ENCODE data around the gene RARB. TPM values are rescaled to one million over a fixed set of nuclear protein-coding genes. Genes with fewer than 3 reads are reported as not detected.

Gene RARB
- total and polyA plus RNA-seq, 3 donors from 2014 or later, result 0.63 to 1.5 (median 0.99) TPM

DNA sequence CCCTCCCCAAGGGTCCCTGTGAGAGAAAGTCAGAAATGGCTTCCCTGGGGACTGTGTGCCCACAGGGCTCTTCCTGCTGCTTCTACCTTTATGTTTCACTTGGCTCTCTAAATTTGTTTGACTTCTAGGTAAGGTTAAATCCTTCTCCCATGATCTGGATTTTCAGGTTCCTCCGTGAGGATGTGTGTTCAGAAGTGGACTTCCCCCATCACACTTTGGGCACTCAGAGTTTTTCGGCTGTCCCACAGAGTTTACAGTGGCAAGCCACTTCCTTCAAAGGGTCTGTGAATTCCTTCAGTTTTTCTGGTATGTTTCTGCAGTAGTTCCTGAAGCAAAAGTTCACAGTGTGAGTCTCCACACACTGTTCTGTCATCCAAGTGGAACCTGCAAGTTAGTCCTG lies 30.9 kb upstream of the RARB start:
- no peaks in the 10 kb centered on the region for H3K36me3 ChIP-seq (ENCODE audit: low read depth, missing control alignments)
- intact Hi-C loops (cut with DNase I; ENCODE audit: low total_unique reads), result no loop called here
- H3K27ac ChIP-seq, result no peak overlapping the region
- no peak overlapping the region for H3K4me3 ChIP-seq
- TF ChIP-seq CTCF (IDR thresholded peaks at IDR 0.05), result no peak
- TF ChIP-seq POLR2A (IDR thresholded peaks at IDR 0.05), result no peak
- WGBS, 2 donors, result 90% methylated on average over 2 of the region's 2 CpGs
- no peaks in the 10 kb centered on the region for H3K27me3 ChIP-seq
- no peaks in the 10 kb centered on the region for H3K4me1 ChIP-seq
- DNase-seq, result no peak
- no peaks in the 10 kb centered on the region for H3K9me3 ChIP-seq

- no peak for DNase-seq
- H3K27me3 ChIP-seq, result no peaks in the 10 kb centered on the region
- TF ChIP-seq POLR2A (IDR thresholded peaks at IDR 0.05), result no peak
- TF ChIP-seq CTCF (IDR thresholded peaks at IDR 0.05), result no peak
- intact Hi-C loops (cut with DNase I; ENCODE audit: low total_unique reads), result no loop called here
- H3K4me1 ChIP-seq, result no peaks in the 10 kb centered on the region
- no peaks in the 10 kb centered on the region for H3K36me3 ChIP-seq (ENCODE audit: low read depth, missing control alignments)
- no peak overlapping the region for H3K4me3 ChIP-seq
- no peak overlapping the region for H3K27ac ChIP-seq
- H3K9me3 ChIP-seq, result no peaks in the 10 kb centered on the region
- 48 to 55% methylated on average over 1 of the region's 1 CpG for WGBS, 2 donors
Measured at GRCh38 chr3:25400587-25400986, 27.5 kb upstream of the RARB start.

- no peak for TF ChIP-seq POLR2A (IDR thresholded peaks at IDR 0.05)
- TF ChIP-seq CTCF (IDR thresholded peaks at IDR 0.05), result no peak
Measured at GRCh38 chr3:25403968-25404367, 24.1 kb upstream of the RARB start.

DNA sequence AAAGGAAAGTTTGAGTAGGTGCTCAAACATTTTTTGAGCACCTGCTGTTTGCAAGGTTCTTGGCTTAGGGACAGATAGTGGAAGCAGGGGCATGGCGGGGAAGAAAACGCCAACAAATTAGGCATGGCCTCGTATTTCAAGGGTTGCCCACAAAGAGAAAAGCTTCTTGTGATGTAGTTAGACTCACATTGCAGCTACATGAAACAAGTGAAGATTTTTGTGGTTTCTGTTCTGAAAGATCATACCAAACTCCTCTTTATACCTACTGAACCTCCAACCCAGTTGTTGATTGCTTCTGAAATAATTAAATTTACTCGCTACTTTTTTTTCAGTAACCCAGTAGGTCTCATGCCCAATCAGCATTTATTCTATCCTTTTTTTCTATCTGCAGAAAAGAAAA lies 23.5 kb upstream of the RARB start:
- no peak for DNase-seq
- WGBS, 2 donors, result 78 to 89% methylated on average over 4 of the region's 4 CpGs
- Histone ChIP-seq H3K4me1 (no peaks in the 10 kb centered on the region), H3K36me3 (ENCODE audit: low read depth, missing control alignments) (no peaks in the 10 kb centered on the region), H3K27ac (no peak overlapping the region), H3K27me3 (no peaks in the 10 kb centered on the region), H3K9me3 (no peaks in the 10 kb centered on the region), H3K4me3 (no peak overlapping the region)
- no peak for TF ChIP-seq POLR2A (IDR thresholded peaks at IDR 0.05)
- no peak for TF ChIP-seq CTCF (IDR thresholded peaks at IDR 0.05)
- intact Hi-C loops (cut with DNase I; ENCODE audit: low total_unique reads), result no loop called here

More at GRCh38 chr3:25403968-25404367, 24.1 kb upstream of the RARB start:
- H3K9me3 ChIP-seq, result no peaks in the 10 kb centered on the region
- intact Hi-C loops (cut with DNase I; ENCODE audit: low total_unique reads), result no loop called here
- H3K4me1 ChIP-seq, result no peaks in the 10 kb centered on the region
- WGBS, 2 donors, result 69% methylated on average over 4 of the region's 4 CpGs
- DNase-seq, result no peak
- H3K4me3 ChIP-seq, result no peak overlapping the region
- no peaks in the 10 kb centered on the region for H3K27me3 ChIP-seq
- no peak overlapping the region for H3K27ac ChIP-seq
- H3K36me3 ChIP-seq (ENCODE audit: low read depth, missing control alignments), result no peaks in the 10 kb centered on the region

DNA sequence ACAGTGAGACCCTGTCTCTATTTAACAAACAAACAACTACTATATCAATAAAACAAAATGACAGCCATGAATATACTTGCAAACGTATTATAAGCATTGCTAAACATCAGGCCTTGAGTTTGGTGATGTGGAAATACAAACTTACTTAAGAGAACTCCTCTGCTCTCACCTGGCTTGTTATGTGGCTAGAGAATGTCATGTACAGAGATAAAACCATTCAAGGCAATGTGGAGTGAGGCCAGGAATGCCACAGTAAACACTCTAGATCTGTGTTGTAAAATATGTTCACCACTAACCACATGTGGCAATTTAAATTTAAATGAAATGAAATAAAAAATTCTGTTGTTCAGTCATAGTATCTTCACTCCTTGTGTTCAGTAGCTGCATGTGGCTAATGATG lies 22.7 kb upstream of the RARB start:
- H3K27me3 ChIP-seq, result no peaks in the 10 kb centered on the region
- TF ChIP-seq POLR2A (IDR thresholded peaks at IDR 0.05) (no peak), CTCF (IDR thresholded peaks at IDR 0.05) (no peak)
- no peak overlapping the region for H3K27ac ChIP-seq
- H3K9me3 ChIP-seq, result no peaks in the 10 kb centered on the region
- H3K4me3 ChIP-seq, result no peak overlapping the region
- WGBS, 2 donors, result 73 to 84% methylated on average over 1 of the region's 1 CpG
- no peaks in the 10 kb centered on the region for H3K36me3 ChIP-seq (ENCODE audit: low read depth, missing control alignments)
- H3K4me1 ChIP-seq, result no peaks in the 10 kb centered on the region
- intact Hi-C loops (cut with DNase I; ENCODE audit: low total_unique reads), result no loop called here
- DNase-seq, result no peak
